ENCODE data around the gene NEURL4. TPM values are rescaled to one million over a fixed set of nuclear protein-coding genes. Genes with fewer than 3 reads are reported as not detected.

NEURL4 gene
- 20.8 and 24.0 TPM in 2 replicates for total RNA-seq

DNA sequence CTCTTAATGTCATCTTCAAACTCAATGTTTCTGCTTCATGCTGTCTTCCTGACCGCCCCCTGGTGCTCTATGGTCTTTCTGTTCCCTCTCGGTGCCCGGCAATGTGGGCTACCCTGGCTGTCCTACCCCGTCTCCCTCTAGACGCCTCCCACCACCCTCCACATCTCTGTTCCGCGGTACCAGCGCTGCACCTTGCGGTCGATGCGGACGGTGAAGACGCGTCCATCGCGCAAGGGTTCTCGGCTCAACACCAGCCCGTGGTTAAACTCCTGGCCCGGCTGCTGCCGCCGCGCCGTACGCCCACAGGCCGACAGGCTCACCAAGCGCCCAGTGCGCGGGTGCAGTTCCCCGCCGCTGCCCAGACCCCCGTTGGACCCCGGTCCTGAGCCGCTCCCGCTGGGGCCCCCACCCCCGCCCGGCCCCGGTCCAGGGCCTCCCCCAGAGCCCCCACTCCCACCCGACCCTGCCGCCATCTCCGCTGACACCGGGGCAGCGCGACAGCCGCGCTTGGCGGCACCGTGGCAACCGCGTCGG, at the start of gene NEURL4:
TSS of gene NEURL4 (minus strand) at position 496 of the 534 bp plus-strand sequence. CDS start at position 473, 23 bp downstream.

DNA sequence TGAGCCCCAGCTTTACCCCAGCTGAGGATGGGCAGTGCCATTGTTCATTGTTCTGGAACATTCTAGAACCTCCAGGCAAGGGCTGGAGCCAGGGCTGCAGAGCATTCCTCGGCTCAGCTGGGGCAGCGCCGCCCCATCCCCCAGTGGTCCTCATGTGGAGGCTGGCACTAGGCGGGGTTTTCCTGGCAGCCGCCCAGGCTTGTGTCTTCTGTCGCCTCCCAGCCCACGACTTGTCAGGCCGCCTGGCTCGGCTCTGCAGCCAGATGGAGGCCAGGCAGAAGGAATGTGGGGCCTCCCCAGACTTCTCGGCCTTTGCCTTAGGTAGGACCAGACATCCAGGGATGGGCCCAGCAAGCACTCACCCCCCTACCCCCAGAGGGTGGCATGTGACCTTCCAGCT, 25.9 kb upstream of the NEURL4 start, which contains the start of gene TMEM95:
TSS of gene TMEM95 (plus strand) at position 104 of the 400 bp plus-strand sequence. CDS start at position 153, 49 bp downstream.

DNA sequence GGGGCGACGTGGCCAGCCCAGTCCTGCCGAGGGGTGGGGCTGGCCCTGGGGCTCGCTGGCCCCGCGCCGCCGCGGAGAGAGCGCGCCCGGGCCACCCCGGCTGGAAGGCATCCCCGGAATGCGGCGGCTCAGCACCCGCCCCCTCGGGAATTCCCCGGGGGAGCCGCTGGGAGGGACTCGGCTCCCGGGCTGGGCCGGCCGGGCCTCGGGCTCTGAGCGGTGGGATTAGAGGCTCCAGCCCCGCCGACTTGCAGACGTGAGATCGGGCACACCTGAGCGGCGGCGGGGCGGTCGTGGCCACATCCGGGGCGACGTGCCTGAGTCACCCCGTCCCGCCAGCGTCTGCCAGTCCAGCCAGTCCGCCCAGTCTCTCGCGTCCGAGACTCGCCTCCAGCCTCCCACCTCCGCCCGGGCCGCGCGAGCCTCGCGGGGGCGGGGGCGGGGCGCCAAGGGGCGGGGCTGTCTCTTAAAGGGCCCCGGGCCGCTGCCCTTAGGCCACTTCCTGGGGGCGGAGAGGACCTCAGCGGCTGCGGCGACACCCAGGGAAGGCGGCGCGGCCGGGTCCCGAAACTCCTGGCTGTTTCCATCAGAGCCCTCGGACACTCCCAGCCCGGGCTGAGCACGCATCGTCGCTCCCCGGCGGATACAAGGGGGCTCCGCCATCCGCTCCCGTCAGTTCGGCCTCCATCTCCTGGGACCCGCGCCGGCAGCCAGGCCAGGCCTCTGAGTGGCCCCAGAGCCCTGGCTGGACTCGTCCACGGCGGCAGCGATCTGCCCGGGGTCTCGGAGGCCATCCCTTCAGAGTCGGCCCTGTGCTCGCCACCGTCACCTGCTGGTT, 22.7 kb upstream of the NEURL4 start, which contains the start of gene KCTD11:
TSS of gene KCTD11 (plus strand) at position 498 of the 838 bp plus-strand sequence.

DNA sequence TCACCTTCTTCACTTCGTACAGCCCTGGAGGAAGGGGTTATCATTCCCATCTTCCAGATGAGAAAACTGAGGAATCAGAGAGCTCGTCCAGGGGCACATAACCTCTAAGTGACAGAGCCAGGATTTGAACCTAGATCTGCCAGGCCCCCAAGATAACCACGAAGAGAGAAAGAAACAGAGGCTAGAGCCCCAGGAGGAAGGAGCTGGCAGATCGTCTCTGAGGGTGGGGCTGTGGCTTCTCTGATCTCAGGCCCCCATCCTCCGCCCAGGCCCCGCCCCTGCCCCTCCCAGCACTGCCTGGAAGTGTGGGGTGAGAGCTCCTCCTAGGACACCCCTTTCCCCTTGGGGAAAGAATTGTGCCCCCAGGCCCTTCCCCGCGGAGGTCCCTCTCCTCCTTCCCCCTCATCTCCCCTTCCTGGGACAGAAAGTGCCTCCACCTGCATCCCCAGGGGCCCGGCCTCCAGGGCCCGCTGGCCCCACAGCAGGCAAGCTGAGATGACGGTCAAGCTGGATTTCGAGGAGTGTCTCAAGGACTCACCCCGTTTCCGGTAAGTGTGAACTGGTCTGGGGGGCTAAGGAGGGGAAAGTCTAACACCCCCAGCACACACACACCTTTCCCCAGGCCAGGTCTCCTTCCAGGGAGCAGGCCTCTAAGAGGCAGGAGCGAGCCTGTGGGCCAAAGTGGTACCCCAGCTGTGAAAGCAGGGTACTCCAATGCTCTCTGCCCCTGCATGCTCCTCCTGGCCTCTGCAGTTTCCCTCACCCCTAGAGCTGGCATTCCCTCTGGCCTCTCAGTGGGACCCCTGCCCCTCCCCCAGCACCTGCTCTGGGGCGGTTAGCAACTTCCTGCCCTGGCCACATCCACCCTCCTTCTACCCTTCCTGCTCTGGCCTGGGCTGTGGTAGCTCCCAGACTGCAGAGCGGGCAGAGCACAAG, 7.4 kb upstream of the NEURL4 start, which contains the start of gene ACAP1:
TSS of gene ACAP1 (plus strand) at position 290 of the 936 bp plus-strand sequence. CDS start at position 496, 206 bp downstream.

DNA sequence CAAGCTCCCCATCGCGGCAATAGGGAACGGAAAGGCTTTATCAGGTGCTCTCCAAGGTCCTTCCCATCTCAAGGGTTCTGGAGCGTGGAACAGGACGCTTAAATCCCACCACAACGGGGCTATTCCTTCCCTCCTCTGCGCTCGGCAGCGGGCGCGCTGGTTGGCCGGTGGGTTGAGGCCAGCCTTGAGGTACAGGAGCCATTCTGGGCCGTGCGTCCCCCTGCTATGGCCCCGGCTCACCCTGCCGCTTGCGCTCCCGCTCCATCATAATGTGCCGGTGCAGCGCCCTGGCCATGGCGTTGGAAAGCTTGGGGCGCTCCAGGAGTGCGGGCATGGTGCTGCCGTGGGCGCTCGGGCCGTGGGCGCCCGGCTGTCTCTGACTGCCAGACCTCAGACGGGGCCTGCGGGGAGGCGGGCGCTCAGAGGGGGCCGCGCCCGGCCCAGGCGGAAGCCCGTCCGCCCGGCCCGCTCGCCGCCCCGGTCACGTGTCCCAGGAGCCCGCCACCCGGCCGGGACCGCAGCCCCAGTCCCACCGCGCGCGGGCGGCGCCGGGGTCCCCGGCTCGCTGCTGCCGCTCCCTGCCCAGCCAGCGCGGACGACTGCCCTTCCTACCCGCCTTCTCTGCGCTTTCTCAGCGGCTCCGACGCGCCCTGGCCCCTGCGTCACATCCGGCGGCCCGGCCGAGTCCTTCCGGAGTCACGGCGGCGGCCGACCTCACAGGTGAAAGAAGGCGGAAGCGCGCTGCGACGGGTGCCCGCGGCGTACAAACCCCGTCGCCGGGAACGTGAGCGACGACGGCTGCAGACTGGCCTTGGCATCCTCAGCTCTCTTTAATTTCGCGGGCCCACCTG, 14.2 kb downstream of the NEURL4 start, which contains the start of gene GPS2:
TSS of gene GPS2 (minus strand) at position 642 of the 851 bp plus-strand sequence. CDS start at position 334, 308 bp downstream.

DNA sequence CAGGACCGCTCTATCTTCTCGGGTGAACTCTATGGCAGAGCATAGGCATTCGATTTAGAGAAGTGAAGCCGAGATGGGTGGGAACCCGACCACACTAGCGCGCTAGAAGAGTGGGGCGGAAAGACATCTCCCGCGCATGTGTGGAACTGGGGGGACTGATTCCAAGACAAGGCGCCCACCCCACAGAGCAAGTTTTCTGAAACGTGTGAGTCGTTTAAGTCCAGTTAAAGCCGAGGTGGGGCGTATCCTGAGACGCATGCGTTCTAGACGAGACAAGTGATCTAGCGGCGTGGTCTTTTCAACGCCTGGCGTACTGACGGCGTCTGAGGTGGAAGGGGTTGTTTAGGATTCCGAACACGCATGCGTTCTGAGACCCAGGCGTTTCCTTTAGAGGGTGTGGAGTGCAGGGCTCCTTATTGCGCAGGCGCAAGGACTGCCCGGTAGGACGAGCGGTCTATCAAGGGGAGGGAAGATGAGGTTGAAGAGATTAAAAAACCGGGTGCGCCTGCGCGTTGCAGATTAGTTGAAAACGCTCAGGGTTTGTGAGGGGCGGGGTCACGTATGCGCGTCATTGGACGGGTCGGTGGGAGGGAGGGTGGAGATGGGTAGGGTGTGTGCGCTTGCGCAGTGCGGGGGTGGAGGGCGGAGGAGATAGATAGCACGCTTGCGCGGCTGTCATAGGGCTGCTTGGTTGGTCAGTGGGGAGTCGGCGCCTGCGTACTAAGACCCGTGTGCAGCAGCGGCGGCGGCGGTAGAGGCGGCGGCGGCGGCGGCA, 22.0 kb downstream of the NEURL4 start, which contains the start of gene EIF5A:
TSS of gene EIF5A (plus strand) at position 718 of the 775 bp plus-strand sequence. CDS start 2,008 bp downstream, outside the sequence.

DNA sequence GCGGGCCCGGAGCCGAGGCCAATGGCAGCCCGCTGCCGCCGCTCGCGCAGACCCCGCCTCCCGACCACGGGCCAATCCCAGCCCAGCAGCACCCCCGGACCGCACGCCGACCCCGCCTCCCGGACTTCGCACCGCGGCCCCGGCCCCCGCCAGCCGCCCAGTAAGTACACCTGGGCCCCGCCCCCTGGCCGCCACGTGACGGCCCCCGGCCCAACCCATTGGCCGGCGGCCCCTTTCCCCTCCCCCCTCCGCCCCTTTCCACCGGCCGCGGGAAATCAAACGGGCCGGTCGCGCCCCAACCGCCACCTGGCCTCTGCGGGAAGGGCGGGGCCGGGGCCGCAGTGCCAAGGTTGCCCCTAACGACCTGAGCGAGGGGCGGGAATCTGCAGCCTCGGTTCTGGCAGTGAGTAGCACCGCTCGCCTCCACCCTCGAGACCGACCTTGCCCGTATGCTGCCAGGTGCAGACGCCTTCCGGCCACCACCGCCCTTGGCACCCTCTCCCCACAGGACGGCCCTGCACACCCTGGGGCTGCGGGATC, 34.5 kb downstream of the NEURL4 start, which contains the start of gene YBX2:
TSS of gene YBX2 (minus strand) at position 26 of the 540 bp plus-strand sequence. CDS start 139 bp downstream, outside the sequence.

DNA sequence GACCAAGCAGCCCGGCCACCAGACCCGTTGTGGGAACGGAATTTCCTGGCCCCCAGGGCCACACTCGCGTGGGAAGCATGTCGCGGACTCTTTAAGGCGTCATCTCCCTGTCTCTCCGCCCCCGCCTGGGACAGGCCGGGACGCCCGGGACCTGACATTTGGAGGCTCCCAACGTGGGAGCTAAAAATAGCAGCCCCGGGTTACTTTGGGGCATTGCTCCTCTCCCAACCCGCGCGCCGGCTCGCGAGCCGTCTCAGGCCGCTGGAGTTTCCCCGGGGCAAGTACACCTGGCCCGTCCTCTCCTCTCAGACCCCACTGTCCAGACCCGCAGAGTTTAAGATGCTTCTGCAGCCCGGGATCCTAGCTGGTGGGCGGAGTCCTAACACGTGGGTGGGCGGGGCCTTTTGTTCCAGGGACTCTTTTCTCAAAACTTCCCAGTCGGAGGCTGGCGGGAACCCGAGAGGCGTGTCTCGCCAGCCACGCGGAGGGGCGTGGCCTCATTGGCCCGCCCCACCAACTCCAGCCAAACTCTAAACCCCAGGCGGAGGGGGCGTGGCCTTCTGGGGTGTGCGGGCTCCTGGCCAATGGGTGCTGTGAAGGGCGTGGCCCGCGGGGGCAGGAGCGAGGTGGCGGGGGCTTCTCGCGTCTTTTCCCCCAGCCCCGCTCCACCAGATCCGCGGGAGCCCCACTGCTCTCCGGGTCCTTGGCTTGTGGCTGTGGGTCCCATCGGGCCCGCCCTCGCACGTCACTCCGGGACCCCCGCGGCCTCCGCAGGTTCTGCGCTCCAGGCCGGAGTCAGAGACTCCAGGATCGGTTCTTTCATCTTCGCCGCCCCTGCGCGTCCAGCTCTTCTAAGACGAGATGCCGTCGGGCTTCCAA, 47.8 kb downstream of the NEURL4 start, which contains the start of gene SLC2A4:
TSS of gene SLC2A4 (plus strand) at position 645 of the 879 bp plus-strand sequence. CDS start at position 862, 217 bp downstream.

Other genes starting within 250 kb of the NEURL4 start
- not detected in 2 replicates for gene CLEC10A, start 249.1 kb downstream of the NEURL4 start, total RNA-seq
- gene ASGR2, start 214.5 kb downstream of the NEURL4 start, total RNA-seq: not detected in 2 replicates
- 1.1 and 1.2 TPM in 2 replicates for gene ASGR1, start 150.0 kb downstream of the NEURL4 start, total RNA-seq
- 28.8 and 39.5 TPM in 2 replicates for gene DLG4, start 109.5 kb downstream of the NEURL4 start, total RNA-seq
- gene ACADVL, start 109.4 kb downstream of the NEURL4 start, total RNA-seq: 209 and 256 TPM in 2 replicates
- gene DVL2, start 94.8 kb downstream of the NEURL4 start, total RNA-seq: 60.4 and 61.2 TPM in 2 replicates
- 33.0 and 41.3 TPM in 2 replicates for gene PHF23, start 89.9 kb downstream of the NEURL4 start, total RNA-seq
- gene GABARAP, start 86.9 kb downstream of the NEURL4 start, total RNA-seq: 153 and 179 TPM in 2 replicates
- 32.1 and 51.9 TPM in 2 replicates for gene CTDNEP1, start 77.6 kb downstream of the NEURL4 start, total RNA-seq
- 23.2 and 30.9 TPM in 2 replicates for gene ELP5, start 77.1 kb downstream of the NEURL4 start, total RNA-seq
- 0.60 TPM in 1 of 2 replicates, not detected in the other for gene CLDN7, start 66.9 kb downstream of the NEURL4 start, total RNA-seq
- gene SLC2A4, start 47.6 kb downstream of the NEURL4 start, total RNA-seq: not detected in 2 replicates
- gene YBX2, start 34.7 kb downstream of the NEURL4 start, total RNA-seq: not detected in 2 replicates
- gene EIF5A, start 21.7 kb downstream of the NEURL4 start, total RNA-seq: 513 and 520 TPM in 2 replicates
- gene GPS2, start 14.0 kb downstream of the NEURL4 start, total RNA-seq: 24.6 and 29.5 TPM in 2 replicates
- gene ACAP1, start 7.2 kb upstream of the NEURL4 start, total RNA-seq: 0.09 and 4.8 TPM in 2 replicates
- gene KCTD11, start 22.8 kb upstream of the NEURL4 start, total RNA-seq: 14.6 and 15.1 TPM in 2 replicates
- not detected in 2 replicates for gene TMEM95, start 25.8 kb upstream of the NEURL4 start, total RNA-seq
- 0.09 and 1.2 TPM in 2 replicates for gene TNK1, start 51.8 kb upstream of the NEURL4 start, total RNA-seq
- gene PLSCR3, start 65.2 kb upstream of the NEURL4 start, total RNA-seq: 22.3 and 65.3 TPM in 2 replicates
- gene TMEM256, start 74.8 kb upstream of the NEURL4 start, total RNA-seq: 34.6 and 80.8 TPM in 2 replicates
- gene NLGN2, start 78.5 kb upstream of the NEURL4 start, total RNA-seq: 15.1 and 24.1 TPM in 2 replicates
- not detected in 2 replicates for gene SPEM1, start 91.0 kb upstream of the NEURL4 start, total RNA-seq
- gene SPEM2, start 96.3 kb upstream of the NEURL4 start, total RNA-seq: not detected in 2 replicates
- not detected in 2 replicates for gene SPEM3, start 99.5 kb upstream of the NEURL4 start, total RNA-seq
- gene TMEM102, start 106.1 kb upstream of the NEURL4 start, total RNA-seq: 1.8 and 3.6 TPM in 2 replicates
- gene FGF11, start 110.2 kb upstream of the NEURL4 start, total RNA-seq: 5.3 and 7.2 TPM in 2 replicates
- gene CHRNB1, start 115.7 kb upstream of the NEURL4 start, total RNA-seq: 3.4 and 6.2 TPM in 2 replicates
- 19.6 and 28.2 TPM in 2 replicates for gene ZBTB4, start 150.3 kb upstream of the NEURL4 start, total RNA-seq
- gene SLC35G6, start 152.1 kb upstream of the NEURL4 start, total RNA-seq: not detected in 2 replicates
- gene POLR2A, start 155.0 kb upstream of the NEURL4 start, total RNA-seq: 89.1 and 138 TPM in 2 replicates
- gene TNFSF12, start 219.7 kb upstream of the NEURL4 start, total RNA-seq: 7.4 and 16.3 TPM in 2 replicates
- 0.83 TPM in 1 of 2 replicates, not detected in the other for gene TNFSF13, start 229.4 kb upstream of the NEURL4 start, total RNA-seq
- 64.1 and 68.3 TPM in 2 replicates for gene SENP3, start 232.6 kb upstream of the NEURL4 start, total RNA-seq

Measured in smooth muscle cell of the umbilical artery (primary cell).